HepG2 (cell line): ENCODE results near the gene USP32. TPM values are rescaled to one million over a fixed set of nuclear protein-coding genes. Genes with fewer than 3 reads are reported as not detected.
A peak's percentile ranks its signal among the peaks of the same experiment; 100 is the strongest.

Experiments used
- ARNT ChIP-seq: fragments of 450-650 bp; IDR thresholded peaks from 2 replicates; pipeline ENCODE4 v1.6.1; 2017
- CENPX ChIP-seq: sonication (generic); formaldehyde crosslinking; IDR thresholded peaks from 2 replicates; pipeline ENCODE4 v1.9.0; 2021; ENCODE audit warnings: mild to moderate bottlenecking, missing genetic modification reagents, moderate library complexity
- CREB1 ChIP-seq, 2 experiments: fragments of 450-650 bp in 1 of 2; IDR thresholded peaks; 2 replicates each; pipeline ENCODE4 v1.6.1; 2016 to 2017; ENCODE audit warnings: control low read depth in 1 of 2, mild to moderate bottlenecking in 1 of 2, missing compliant biosample characterization in 1 of 2, missing genetic modification characterization in 1 of 2
- HNRNPK ChIP-seq: fragments of 200-400 bp; formaldehyde crosslinking; IDR thresholded peaks from 2 replicates; pipeline ENCODE4 v1.6.1; 2018; ENCODE audit warnings: low read length, low read depth, moderate library complexity, mild to moderate bottlenecking; ENCODE audit not compliant: poor library complexity, severe bottlenecking
- KLF6 ChIP-seq: IDR thresholded peaks from 2 replicates; pipeline ENCODE4 v1.8.0; 2016; ENCODE audit warnings: missing biosample characterization, missing genetic modification reagents
- MED13 ChIP-seq: sonication (generic); formaldehyde crosslinking; IDR thresholded peaks from 2 replicates; pipeline ENCODE4 v1.5.0; 2020; ENCODE audit warnings: missing genetic modification reagents
- MEIS2 ChIP-seq: sonication (generic); formaldehyde crosslinking; IDR thresholded peaks from 2 replicates; pipeline ENCODE4 v1.9.0; 2021; ENCODE audit warnings: mild to moderate bottlenecking, missing genetic modification reagents
- MIER3 ChIP-seq: IDR thresholded peaks from 2 replicates; pipeline ENCODE4 v1.6.1; 2016; ENCODE audit warnings: missing compliant biosample characterization, borderline replicate concordance
- NFIC ChIP-seq: IDR thresholded peaks from 2 replicates; pipeline ENCODE4 v1.6.1; 2012; ENCODE audit warnings: mild to moderate bottlenecking, low read length, inconsistent platforms
- NR2C2 ChIP-seq: sonication (generic); formaldehyde crosslinking; IDR thresholded peaks from 2 replicates; pipeline ENCODE4 v1.4.0; 2020; ENCODE audit warnings: missing genetic modification reagents, mild to moderate bottlenecking, moderate library complexity, borderline replicate concordance
- RBM39 ChIP-seq: fragments of 200-400 bp; formaldehyde crosslinking; IDR thresholded peaks from one replicate; pipeline ENCODE4 v1.6.1; 2018; ENCODE audit warnings: antibody characterized with exemption, mild to moderate bottlenecking, low read depth, low read length; ENCODE audit not compliant: poor library complexity, severe bottlenecking
- ZBTB21 ChIP-seq: sonication (generic); formaldehyde crosslinking; IDR thresholded peaks from 2 replicates; pipeline ENCODE4 v1.4.0; 2020; ENCODE audit warnings: missing genetic modification reagents
- ZNF276 ChIP-seq: sonication (generic); formaldehyde crosslinking; IDR thresholded peaks from 2 replicates; pipeline ENCODE4 v1.4.0; 2020; ENCODE audit warnings: mild to moderate bottlenecking, low read depth, missing genetic modification reagents
- ZNF484 ChIP-seq: sonication (generic); formaldehyde crosslinking; IDR thresholded peaks from 2 replicates; pipeline ENCODE4 v1.5.1; 2020; ENCODE audit warnings: mild to moderate bottlenecking, low read depth, missing genetic modification reagents, borderline replicate concordance
- ZNF619 ChIP-seq: sonication (generic); formaldehyde crosslinking; IDR thresholded peaks from 2 replicates; pipeline ENCODE4 v1.4.0; 2020; ENCODE audit warnings: mild to moderate bottlenecking, missing genetic modification reagents
- polyA plus RNA-seq, 8 experiments: library from polyadenylated mRNA; depleted of rRNA in 3 of 8; stranded (reverse) in 7 of 8; unstranded in 1 of 8; fragments of >200 nt; fragmentation: Illumina TruSeq in 4 of 8; extraction: Trizol in 4 of 8; gene quantifications; 2 replicates each; pipeline versions ENCODE4 v1.2.1 to v1.2.3, GENCODE V29; 2011 to 2016; ENCODE audit warnings: low read depth in 4 of 8, missing spikeins in 1 of 8, mixed read lengths in 1 of 8; ENCODE audit not compliant: insufficient read depth in 1 of 8
- total RNA-seq, 5 experiments: library from RNA; depleted of rRNA; stranded (reverse); fragments of >200 nt; fragmentation: Illumina TruSeq; extraction: Trizol; gene quantifications; 2 replicates each; pipeline ENCODE4 v1.2.3, GENCODE V29; 2016; ENCODE audit warnings: low read depth in 1 of 5
- TF ChIP-seq, protein P1 (sequence below): sonication (generic); formaldehyde crosslinking; IDR thresholded peaks from 2 replicates; pipeline ENCODE4 v1.4.0; 2020; ENCODE audit warnings: missing genetic modification reagents
- TF ChIP-seq, protein P2 (sequence below): IDR thresholded peaks from 2 replicates; pipeline ENCODE4 v1.6.1; 2016
- TF ChIP-seq, protein P3 (sequence below): sonication (generic); formaldehyde crosslinking; IDR thresholded peaks from 2 replicates; pipeline ENCODE4 v1.8.0; 2023; ENCODE audit warnings: mild to moderate bottlenecking, missing genetic modification reagents

The USP32 gene
- total and polyA plus RNA-seq, 2 of the 13 experiments (the other 11 are each of a cell fraction or from before 2014, with no cell fraction given) = 24.9 to 39.9 TPM

- TF ChIP-seq, protein P1, sequence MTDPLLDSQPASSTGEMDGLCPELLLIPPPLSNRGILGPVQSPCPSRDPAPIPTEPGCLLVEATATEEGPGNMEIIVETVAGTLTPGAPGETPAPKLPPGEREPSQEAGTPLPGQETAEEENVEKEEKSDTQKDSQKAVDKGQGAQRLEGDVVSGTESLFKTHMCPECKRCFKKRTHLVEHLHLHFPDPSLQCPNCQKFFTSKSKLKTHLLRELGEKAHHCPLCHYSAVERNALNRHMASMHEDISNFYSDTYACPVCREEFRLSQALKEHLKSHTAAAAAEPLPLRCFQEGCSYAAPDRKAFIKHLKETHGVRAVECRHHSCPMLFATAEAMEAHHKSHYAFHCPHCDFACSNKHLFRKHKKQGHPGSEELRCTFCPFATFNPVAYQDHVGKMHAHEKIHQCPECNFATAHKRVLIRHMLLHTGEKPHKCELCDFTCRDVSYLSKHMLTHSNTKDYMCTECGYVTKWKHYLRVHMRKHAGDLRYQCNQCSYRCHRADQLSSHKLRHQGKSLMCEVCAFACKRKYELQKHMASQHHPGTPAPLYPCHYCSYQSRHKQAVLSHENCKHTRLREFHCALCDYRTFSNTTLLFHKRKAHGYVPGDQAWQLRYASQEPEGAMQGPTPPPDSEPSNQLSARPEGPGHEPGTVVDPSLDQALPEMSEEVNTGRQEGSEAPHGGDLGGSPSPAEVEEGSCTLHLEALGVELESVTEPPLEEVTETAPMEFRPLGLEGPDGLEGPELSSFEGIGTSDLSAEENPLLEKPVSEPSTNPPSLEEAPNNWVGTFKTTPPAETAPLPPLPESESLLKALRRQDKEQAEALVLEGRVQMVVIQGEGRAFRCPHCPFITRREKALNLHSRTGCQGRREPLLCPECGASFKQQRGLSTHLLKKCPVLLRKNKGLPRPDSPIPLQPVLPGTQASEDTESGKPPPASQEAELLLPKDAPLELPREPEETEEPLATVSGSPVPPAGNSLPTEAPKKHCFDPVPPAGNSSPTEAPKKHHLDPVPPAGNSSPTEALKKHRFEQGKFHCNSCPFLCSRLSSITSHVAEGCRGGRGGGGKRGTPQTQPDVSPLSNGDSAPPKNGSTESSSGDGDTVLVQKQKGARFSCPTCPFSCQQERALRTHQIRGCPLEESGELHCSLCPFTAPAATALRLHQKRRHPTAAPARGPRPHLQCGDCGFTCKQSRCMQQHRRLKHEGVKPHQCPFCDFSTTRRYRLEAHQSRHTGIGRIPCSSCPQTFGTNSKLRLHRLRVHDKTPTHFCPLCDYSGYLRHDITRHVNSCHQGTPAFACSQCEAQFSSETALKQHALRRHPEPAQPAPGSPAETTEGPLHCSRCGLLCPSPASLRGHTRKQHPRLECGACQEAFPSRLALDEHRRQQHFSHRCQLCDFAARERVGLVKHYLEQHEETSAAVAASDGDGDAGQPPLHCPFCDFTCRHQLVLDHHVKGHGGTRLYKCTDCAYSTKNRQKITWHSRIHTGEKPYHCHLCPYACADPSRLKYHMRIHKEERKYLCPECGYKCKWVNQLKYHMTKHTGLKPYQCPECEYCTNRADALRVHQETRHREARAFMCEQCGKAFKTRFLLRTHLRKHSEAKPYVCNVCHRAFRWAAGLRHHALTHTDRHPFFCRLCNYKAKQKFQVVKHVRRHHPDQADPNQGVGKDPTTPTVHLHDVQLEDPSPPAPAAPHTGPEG = no peak
- TF ChIP-seq HNRNPK (no peak), CREB1 (IDR thresholded peaks at IDR 0.05) (no peak), CREB1 (CRISPR knock-in tag; IDR thresholded peaks at IDR 0.05) (0 out of 2 replicates have a peak, but pooled peaks have one; percentile 33), ZNF484 (CRISPR knock-in tag) (no peak), ZBTB21 (no peak), ZNF619 (CRISPR knock-in tag) (no peak), RBM39 (no peak), NR2C2 (CRISPR knock-in tag) (peak; percentile 32; the same call in 1 of the 2 replicates), KLF6 (CRISPR knock-in tag) (no peak), NFIC (peak; percentile 85; the same call in 1 of the 2 replicates), ZNF276 (CRISPR knock-in tag) (no peak), MED13 (no peak), ARNT (no peak), MIER3 (CRISPR knock-in tag) (no peak; the same call in 1 of the 2 replicates), MEIS2 (CRISPR knock-in tag) (no peak), CENPX (CRISPR knock-in tag) (no peak)
- TF ChIP-seq, protein P2, sequence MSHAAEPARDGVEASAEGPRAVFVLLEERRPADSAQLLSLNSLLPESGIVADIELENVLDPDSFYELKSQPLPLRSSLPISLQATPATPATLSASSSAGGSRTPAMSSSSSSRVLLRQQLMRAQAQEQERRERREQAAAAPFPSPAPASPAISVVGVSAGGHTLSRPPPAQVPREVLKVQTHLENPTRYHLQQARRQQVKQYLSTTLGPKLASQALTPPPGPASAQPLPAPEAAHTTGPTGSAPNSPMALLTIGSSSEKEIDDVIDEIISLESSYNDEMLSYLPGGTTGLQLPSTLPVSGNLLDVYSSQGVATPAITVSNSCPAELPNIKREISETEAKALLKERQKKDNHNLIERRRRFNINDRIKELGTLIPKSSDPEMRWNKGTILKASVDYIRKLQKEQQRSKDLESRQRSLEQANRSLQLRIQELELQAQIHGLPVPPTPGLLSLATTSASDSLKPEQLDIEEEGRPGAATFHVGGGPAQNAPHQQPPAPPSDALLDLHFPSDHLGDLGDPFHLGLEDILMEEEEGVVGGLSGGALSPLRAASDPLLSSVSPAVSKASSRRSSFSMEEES (CRISPR knock-in tag) = no peak; the same call in 1 of the 2 replicates
- TF ChIP-seq, protein P3, sequence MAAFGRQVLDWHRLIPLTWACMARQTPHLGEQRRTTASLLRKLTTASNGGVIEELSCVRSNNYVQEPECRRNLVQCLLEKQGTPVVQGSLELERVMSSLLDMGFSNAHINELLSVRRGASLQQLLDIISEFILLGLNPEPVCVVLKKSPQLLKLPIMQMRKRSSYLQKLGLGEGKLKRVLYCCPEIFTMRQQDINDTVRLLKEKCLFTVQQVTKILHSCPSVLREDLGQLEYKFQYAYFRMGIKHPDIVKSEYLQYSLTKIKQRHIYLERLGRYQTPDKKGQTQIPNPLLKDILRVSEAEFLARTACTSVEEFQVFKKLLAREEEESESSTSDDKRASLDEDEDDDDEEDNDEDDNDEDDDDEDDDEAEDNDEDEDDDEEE (CRISPR knock-in tag) = no peak
These were observed 36.0 kb downstream of the USP32 start (continued) for GRCh38 chr17:60355663-60356594.
